Measurements from ENCODE around the gene TMEM255B.

GRCh38 chr13:113822956-113823744 lies 64.1 kb downstream of the TMEM255B start:
- TF ChIP-seq CTCF (conservative IDR thresholded peaks at IDR 0.05; ENCODE audit: low read length) (no peak), EZH2phosphoT487 (IDR thresholded peaks at IDR 0.05; ENCODE audit: borderline replicate concordance) (no peak)
